ENCODE results near the gene DPP7.

DPP7 gene

GRCh38 chr9:137108608-137109249 lies 5.8 kb downstream of the DPP7 start:
- Histone ChIP-seq H3K9me3 (ENCODE audit: insufficient read depth, low read length) (no peaks in the 10 kb centered on the region), H3K27me3 (ENCODE audit: low read depth, low read length) (no peaks in the 10 kb centered on the region), H3K27ac (ENCODE audit: low read length) (no peak overlapping the region), H3K4me3 (ENCODE audit: low read length) (no peak overlapping the region), H2AFZ (ENCODE audit: low read depth, low read length) (no peak overlapping the region), H4K20me1 (ENCODE audit: insufficient read depth, low read length) (no peaks in the 10 kb centered on the region), H3K4me1 (ENCODE audit: low read length) (no peaks in the 10 kb centered on the region), H3K36me3 (replicated peaks; ENCODE audit: low read depth, low read length) (peaks cover 22% of the 10 kb centered on the region), H3K4me2 (ENCODE audit: low read length) (no peak overlapping the region), H3K79me2 (ENCODE audit: low read length) (no peaks in the 10 kb centered on the region), H3K9ac (ENCODE audit: low read length) (no peak overlapping the region)
- TF ChIP-seq, protein P1, sequence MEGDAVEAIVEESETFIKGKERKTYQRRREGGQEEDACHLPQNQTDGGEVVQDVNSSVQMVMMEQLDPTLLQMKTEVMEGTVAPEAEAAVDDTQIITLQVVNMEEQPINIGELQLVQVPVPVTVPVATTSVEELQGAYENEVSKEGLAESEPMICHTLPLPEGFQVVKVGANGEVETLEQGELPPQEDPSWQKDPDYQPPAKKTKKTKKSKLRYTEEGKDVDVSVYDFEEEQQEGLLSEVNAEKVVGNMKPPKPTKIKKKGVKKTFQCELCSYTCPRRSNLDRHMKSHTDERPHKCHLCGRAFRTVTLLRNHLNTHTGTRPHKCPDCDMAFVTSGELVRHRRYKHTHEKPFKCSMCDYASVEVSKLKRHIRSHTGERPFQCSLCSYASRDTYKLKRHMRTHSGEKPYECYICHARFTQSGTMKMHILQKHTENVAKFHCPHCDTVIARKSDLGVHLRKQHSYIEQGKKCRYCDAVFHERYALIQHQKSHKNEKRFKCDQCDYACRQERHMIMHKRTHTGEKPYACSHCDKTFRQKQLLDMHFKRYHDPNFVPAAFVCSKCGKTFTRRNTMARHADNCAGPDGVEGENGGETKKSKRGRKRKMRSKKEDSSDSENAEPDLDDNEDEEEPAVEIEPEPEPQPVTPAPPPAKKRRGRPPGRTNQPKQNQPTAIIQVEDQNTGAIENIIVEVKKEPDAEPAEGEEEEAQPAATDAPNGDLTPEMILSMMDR (IDR thresholded peaks at IDR 0.05; ENCODE audit: low read depth, low read length), result no peak
- no peak for TF ChIP-seq EZH2phosphoT487 (IDR thresholded peaks at IDR 0.05; ENCODE audit: low read depth)

DNA sequence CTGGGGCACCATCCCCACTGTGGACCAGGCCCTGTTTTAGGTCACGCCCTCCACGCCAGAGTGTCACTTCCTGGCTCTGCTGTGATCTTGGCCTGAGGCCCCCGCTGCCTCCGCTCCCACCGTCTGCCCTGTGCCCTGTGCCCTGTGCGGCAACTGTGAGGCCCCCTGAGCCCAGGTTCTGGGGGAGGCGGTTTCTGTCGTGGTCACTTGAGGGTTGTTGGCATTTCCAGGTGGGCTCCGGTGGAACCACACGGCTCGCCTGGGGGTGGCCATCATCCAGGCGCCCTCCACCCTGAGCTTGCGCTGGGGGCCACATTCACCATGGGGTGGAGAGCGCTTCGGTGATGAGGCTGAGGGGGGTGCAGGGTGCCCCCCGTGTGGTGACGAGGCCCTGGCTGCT lies 6.6 kb downstream of the DPP7 start:
- H4K20me1 ChIP-seq (ENCODE audit: insufficient read depth, low read length), result no peaks in the 10 kb centered on the region
- no peaks in the 10 kb centered on the region for H3K4me1 ChIP-seq (ENCODE audit: low read length)
- H3K27me3 ChIP-seq (ENCODE audit: low read depth, low read length), result no peaks in the 10 kb centered on the region
- H3K4me2 ChIP-seq (ENCODE audit: low read length), result no peak overlapping the region
- no peak overlapping the region for H2AFZ ChIP-seq (ENCODE audit: low read depth, low read length)
- no peak overlapping the region for H3K27ac ChIP-seq (ENCODE audit: low read length)
- no peak for TF ChIP-seq EZH2phosphoT487 (IDR thresholded peaks at IDR 0.05; ENCODE audit: low read depth)
- TF ChIP-seq, protein P1 (IDR thresholded peaks at IDR 0.05; ENCODE audit: low read depth, low read length), result no peak
- H3K36me3 ChIP-seq (replicated peaks; ENCODE audit: low read depth, low read length), result peaks cover 27% of the 10 kb centered on the region
- peaks cover 1% of the 10 kb centered on the region; the same call in 1 of the 2 replicates for H3K9me3 ChIP-seq (ENCODE audit: insufficient read depth, low read length)
- H3K4me3 ChIP-seq (ENCODE audit: low read length), result no peak overlapping the region
- H3K79me2 ChIP-seq (ENCODE audit: low read length), result no peaks in the 10 kb centered on the region
- no peak overlapping the region for H3K9ac ChIP-seq (ENCODE audit: low read length)

- H4K20me1 ChIP-seq (ENCODE audit: insufficient read depth, low read length), result no peaks in the 10 kb centered on the region
- no peak overlapping the region for H3K4me3 ChIP-seq (ENCODE audit: low read length)
- peaks cover 33% of the 10 kb centered on the region for H3K36me3 ChIP-seq (replicated peaks; ENCODE audit: low read depth, low read length)
- H3K4me2 ChIP-seq (ENCODE audit: low read length), result no peak overlapping the region
- H3K9ac ChIP-seq (ENCODE audit: low read length), result no peak overlapping the region
- H3K79me2 ChIP-seq (ENCODE audit: low read length), result no peaks in the 10 kb centered on the region
- H3K9me3 ChIP-seq (ENCODE audit: insufficient read depth, low read length), result peaks cover 6% of the 10 kb centered on the region; the same call in 1 of the 2 replicates
- H3K27ac ChIP-seq (ENCODE audit: low read length), result no peak overlapping the region
- no peaks in the 10 kb centered on the region for H3K27me3 ChIP-seq (ENCODE audit: low read depth, low read length)
- TF ChIP-seq EZH2phosphoT487 (IDR thresholded peaks at IDR 0.05; ENCODE audit: low read depth), result no peak
- TF ChIP-seq, protein P1 (IDR thresholded peaks at IDR 0.05; ENCODE audit: low read depth, low read length), result no peak
- no peaks in the 10 kb centered on the region for H3K4me1 ChIP-seq (ENCODE audit: low read length)
- no peak overlapping the region for H2AFZ ChIP-seq (ENCODE audit: low read depth, low read length)
Observed at GRCh38 chr9:137107312-137107921, 7.1 kb downstream of the DPP7 start.

- Histone ChIP-seq H4K20me1 (ENCODE audit: insufficient read depth, low read length) (no peaks in the 10 kb centered on the region), H3K36me3 (replicated peaks; ENCODE audit: low read depth, low read length) (peaks cover 39% of the 10 kb centered on the region), H3K27me3 (ENCODE audit: low read depth, low read length) (no peaks in the 10 kb centered on the region), H3K9ac (ENCODE audit: low read length) (no peak overlapping the region), H3K79me2 (ENCODE audit: low read length) (no peaks in the 10 kb centered on the region), H2AFZ (ENCODE audit: low read depth, low read length) (no peak overlapping the region), H3K4me1 (ENCODE audit: low read length) (no peaks in the 10 kb centered on the region), H3K27ac (ENCODE audit: low read length) (no peak overlapping the region), H3K4me2 (ENCODE audit: low read length) (no peak overlapping the region), H3K9me3 (ENCODE audit: insufficient read depth, low read length) (peaks cover 12% of the 10 kb centered on the region), H3K4me3 (ENCODE audit: low read length) (no peak overlapping the region)
- no peak for TF ChIP-seq EZH2phosphoT487 (IDR thresholded peaks at IDR 0.05; ENCODE audit: low read depth)
- TF ChIP-seq, protein P1 (IDR thresholded peaks at IDR 0.05; ENCODE audit: low read depth, low read length), result no peak
Observed at GRCh38 chr9:137106662-137107250, 7.8 kb downstream of the DPP7 start.
